Caco-2 (cell line): ENCODE results near the gene ADGRG1. TPM values are rescaled to one million over a fixed set of nuclear protein-coding genes. Genes with fewer than 3 reads are reported as not detected.

Experiments used
- BruUV-seq: library from RNA; stranded (reverse); fragments of 400-500 nt; replicated peaks from 2 replicates; lab custom pipeline; 2021; lab: Mats Ljungman, UMichigan
- CTCF ChIA-PET: fragments of 300-600 bp; sonication (Branson Sonifier 250); formaldehyde crosslinking; loops from one replicate; lab custom pipeline; 2022; ENCODE audit warnings: antibody characterized with exemption; lab: Charles Lee
- POLR2A ChIA-PET: fragments of 300-600 bp; sonication (Branson Sonifier 250); formaldehyde crosslinking; loops from one replicate; lab custom pipeline; 2022; ENCODE audit warnings: antibody characterized with exemption; lab: Charles Lee
- DNase-seq, 2 experiments: peaks; one replicate each; pipeline versions ENCODE4 v3.0.0 to v3.0.0-alpha.2; 2020 to 2022
- H3K27me3 ChIP-seq: replicated peaks from 2 replicates; pipeline ENCODE4 v1.6.0; 2011; ENCODE audit warnings: low read length; ENCODE audit not compliant: control insufficient read depth, insufficient read depth
- H3K36me3 ChIP-seq: 2 replicates; pipeline ENCODE4 v1.5.1; 2011; ENCODE audit warnings: low read length; ENCODE audit not compliant: control insufficient read depth, insufficient read depth
- H3K4me1 ChIP-seq: fragments of 250-450 bp; sonication (Bioruptor Pico); 2 replicates; pipeline ENCODE4 v1.5.1; 2020; ENCODE audit warnings: mild to moderate bottlenecking
- H3K4me3 ChIP-seq: 2 replicates; pipeline ENCODE4 v1.5.1; 2011; ENCODE audit warnings: low read depth, mild to moderate bottlenecking, control low read depth, low read length
- H3K9me3 ChIP-seq: fragments of 250-450 bp; sonication (Bioruptor Pico); 2 replicates; pipeline ENCODE4 v1.5.1; 2020; ENCODE audit warnings: mild to moderate bottlenecking, moderate library complexity
- H3K27ac Mint-ChIP-seq: one replicate; pipeline ENCODE4 v1.8.0; 2022; ENCODE audit warnings: mixed read lengths; ENCODE audit not compliant: unreplicated experiment
- H3K27me3 Mint-ChIP-seq: one replicate; pipeline ENCODE4 v1.8.0; 2022; ENCODE audit warnings: mixed read lengths; ENCODE audit not compliant: insufficient read depth, unreplicated experiment
- H3K36me3 Mint-ChIP-seq: one replicate; pipeline ENCODE4 v1.8.0; 2022; ENCODE audit warnings: mild to moderate bottlenecking, mixed read lengths; ENCODE audit not compliant: insufficient read depth, unreplicated experiment
- H3K4me1 Mint-ChIP-seq: one replicate; pipeline ENCODE4 v1.8.0; 2022; ENCODE audit warnings: low read depth, mixed read lengths; ENCODE audit not compliant: unreplicated experiment
- H3K4me3 Mint-ChIP-seq: one replicate; pipeline ENCODE4 v1.8.0; 2022; ENCODE audit warnings: mild to moderate bottlenecking, moderate library complexity, mixed read lengths; ENCODE audit not compliant: unreplicated experiment
- H3K9me3 Mint-ChIP-seq: one replicate; pipeline ENCODE4 v1.8.0; 2022; ENCODE audit warnings: mixed read lengths; ENCODE audit not compliant: unreplicated experiment
- intact Hi-C: fragments of 100-400 bp; cut with micrococcal nuclease; formaldehyde crosslinking; loops from one replicate; pipeline ENCODE4 v1.10.0; 2022; ENCODE audit not compliant: unreplicated experiment
- total RNA-seq: library from RNA; stranded (reverse); gene quantifications from 2 replicates; pipeline ENCODE4 v1.2.3, GENCODE V29; 2022
- TF ChIP-seq, protein P1 (sequence below), 2 experiments: fragments of 200-600 bp in 1 of 2; IDR thresholded peaks; 1 replicate in 1 of 2; 2 replicates in 1 of 2; pipeline versions ENCODE4 v1.5.1 to v1.8.0; 2011 to 2022; ENCODE audit warnings: antibody characterized with exemption in 1 of 2, control low read depth in 1 of 2, inconsistent platforms in 1 of 2, low read depth in 1 of 2, low read length in 1 of 2, mild to moderate bottlenecking in 1 of 2, moderate library complexity in 1 of 2; ENCODE audit not compliant: insufficient read depth in 1 of 2, severe bottlenecking in 1 of 2, unreplicated experiment in 1 of 2

Gene ADGRG1
- total RNA-seq, 1 experiment from 2014 or later, result 195 TPM

DNA sequence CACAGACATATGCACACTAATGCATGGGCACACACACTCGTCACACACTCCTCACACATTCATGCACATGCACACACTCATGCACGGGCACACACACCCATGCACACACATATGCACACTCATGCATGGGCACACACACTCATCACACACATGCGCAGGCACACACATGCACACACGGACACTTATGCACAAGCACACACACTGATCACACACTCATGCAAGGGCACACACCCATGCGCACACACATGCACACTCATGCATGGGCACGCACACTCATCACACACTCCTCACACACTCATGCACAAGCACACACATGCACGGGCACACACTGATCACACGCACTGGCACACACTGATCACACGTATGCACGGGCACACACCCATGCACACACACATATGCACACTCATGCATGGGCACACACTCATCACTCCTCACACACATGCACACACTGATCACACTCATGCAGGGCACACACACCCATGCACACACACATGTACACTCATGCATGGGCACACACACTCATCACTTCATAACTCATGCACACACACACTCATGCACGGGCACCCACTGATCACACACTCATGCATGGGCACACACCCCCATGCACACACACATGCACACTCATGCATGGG is 16.1 kb downstream of the ADGRG1 start:
- Mint-ChIP-seq H3K36me3 (peaks cover 20% of the 10 kb centered on the region), H3K27me3 (no peaks in the 10 kb centered on the region), H3K4me1 (peaks cover 6% of the 10 kb centered on the region), H3K4me3 (no peak overlapping the region), H3K9me3 (no peaks in the 10 kb centered on the region), H3K27ac (no peak overlapping the region)
- no peaks in the 10 kb centered on the region for H3K27me3 ChIP-seq
- TF ChIP-seq, protein P1, sequence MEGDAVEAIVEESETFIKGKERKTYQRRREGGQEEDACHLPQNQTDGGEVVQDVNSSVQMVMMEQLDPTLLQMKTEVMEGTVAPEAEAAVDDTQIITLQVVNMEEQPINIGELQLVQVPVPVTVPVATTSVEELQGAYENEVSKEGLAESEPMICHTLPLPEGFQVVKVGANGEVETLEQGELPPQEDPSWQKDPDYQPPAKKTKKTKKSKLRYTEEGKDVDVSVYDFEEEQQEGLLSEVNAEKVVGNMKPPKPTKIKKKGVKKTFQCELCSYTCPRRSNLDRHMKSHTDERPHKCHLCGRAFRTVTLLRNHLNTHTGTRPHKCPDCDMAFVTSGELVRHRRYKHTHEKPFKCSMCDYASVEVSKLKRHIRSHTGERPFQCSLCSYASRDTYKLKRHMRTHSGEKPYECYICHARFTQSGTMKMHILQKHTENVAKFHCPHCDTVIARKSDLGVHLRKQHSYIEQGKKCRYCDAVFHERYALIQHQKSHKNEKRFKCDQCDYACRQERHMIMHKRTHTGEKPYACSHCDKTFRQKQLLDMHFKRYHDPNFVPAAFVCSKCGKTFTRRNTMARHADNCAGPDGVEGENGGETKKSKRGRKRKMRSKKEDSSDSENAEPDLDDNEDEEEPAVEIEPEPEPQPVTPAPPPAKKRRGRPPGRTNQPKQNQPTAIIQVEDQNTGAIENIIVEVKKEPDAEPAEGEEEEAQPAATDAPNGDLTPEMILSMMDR (IDR thresholded peaks at IDR 0.05; ENCODE audit: insufficient read depth in 1 of 2, low read depth in 1 of 2, low read length in 1 of 2, severe bottlenecking in 1 of 2, unreplicated experiment in 1 of 2), result no peak
- no peak overlapping the region for H3K4me3 ChIP-seq
- POLR2A ChIA-PET, result interaction anchor here (0.6 kb wide), 1 partner anchor 13 kb away, joined by 4 read pairs; no protein-coding TSS in a partner anchor
- no TSS peak for BruUV-seq
- intact Hi-C loops, result loop anchor here (5.0 kb wide), 1 partner anchor 93 kb away; the partner anchor contains the start of gene KATNB1
- CTCF ChIA-PET, result interaction anchor here (0.7 to 0.8 kb wide), 2 partner anchors 24 to 44 kb away, joined by 3 read pairs; no protein-coding TSS in a partner anchor
- peaks cover 10% of the 10 kb centered on the region; the same call in 1 of the 2 replicates for H3K4me1 ChIP-seq
- H3K36me3 ChIP-seq, result peaks cover 11% of the 10 kb centered on the region
- no peaks in the 10 kb centered on the region for H3K9me3 ChIP-seq
- no peak for DNase-seq

GRCh38 chr16:57645169-57645568 is 16.7 kb downstream of the ADGRG1 start:
- no peak for DNase-seq
- Mint-ChIP-seq H3K9me3 (no peaks in the 10 kb centered on the region), H3K27me3 (no peaks in the 10 kb centered on the region), H3K36me3 (peaks cover 20% of the 10 kb centered on the region), H3K4me3 (no peak overlapping the region), H3K27ac (peak overlapping the region; percentile 86), H3K4me1 (peaks cover 6% of the 10 kb centered on the region)
- peaks cover 11% of the 10 kb centered on the region for H3K36me3 ChIP-seq
- ChIA-PET CTCF (interaction anchor here (2.8 to 3.6 kb wide), 2 partner anchors 45 to 55 kb away, joined by 9 to 24 read pairs; no protein-coding TSS in a partner anchor), POLR2A (no interaction called here)
- intact Hi-C loops, result loop anchor here (5.0 kb wide), 1 partner anchor 92 kb away; the partner anchor contains the start of gene KATNB1
- TF ChIP-seq, protein P1 (IDR thresholded peaks at IDR 0.05; ENCODE audit: insufficient read depth in 1 of 2, low read depth in 1 of 2, low read length in 1 of 2, severe bottlenecking in 1 of 2, unreplicated experiment in 1 of 2), result no peak
- no peaks in the 10 kb centered on the region for H3K9me3 ChIP-seq
- BruUV-seq, result no TSS peak
- H3K4me1 ChIP-seq, result peaks cover 10% of the 10 kb centered on the region; the same call in 1 of the 2 replicates
- H3K27me3 ChIP-seq, result no peaks in the 10 kb centered on the region
- no peak overlapping the region for H3K4me3 ChIP-seq

GRCh38 chr16:57645691-57646387 is 17.4 kb downstream of the ADGRG1 start:
- H3K36me3 Mint-ChIP-seq, result peaks cover 20% of the 10 kb centered on the region
- no peak overlapping the region for H3K4me3 Mint-ChIP-seq
- peaks cover 6% of the 10 kb centered on the region for H3K4me1 Mint-ChIP-seq
- no peaks in the 10 kb centered on the region for H3K9me3 ChIP-seq
- intact Hi-C loops, result loop anchor here (5.0 kb wide), 1 partner anchor 91 kb away; the partner anchor contains the start of gene KATNB1
- no peak for DNase-seq
- H3K4me1 ChIP-seq, result peaks cover 10% of the 10 kb centered on the region; the same call in 1 of the 2 replicates
- H3K27me3 Mint-ChIP-seq, result no peaks in the 10 kb centered on the region
- H3K27me3 ChIP-seq, result no peaks in the 10 kb centered on the region
- H3K4me3 ChIP-seq, result no peak overlapping the region
- H3K36me3 ChIP-seq, result peaks cover 11% of the 10 kb centered on the region
- TF ChIP-seq, protein P1 (IDR thresholded peaks at IDR 0.05; ENCODE audit: insufficient read depth in 1 of 2, low read depth in 1 of 2, low read length in 1 of 2, severe bottlenecking in 1 of 2, unreplicated experiment in 1 of 2), result no peak
- CTCF ChIA-PET, result interaction anchor here (0.6 to 3.6 kb wide), 4 partner anchors 45 to 361 kb away, joined by 4 to 24 read pairs (median 7); partner anchors contain the start of gene KATNB1
- H3K27ac Mint-ChIP-seq, result peak overlapping the region; percentile 86
- BruUV-seq, result no TSS peak
- POLR2A ChIA-PET, result no interaction called here
- no peaks in the 10 kb centered on the region for H3K9me3 Mint-ChIP-seq
